CD4-positive, alpha-beta T cell treated with Interleukin-2 at 100 ng/mL for 4 hours (primary cell): ENCODE measurements around the gene MRPS26.
A peak's percentile ranks its signal among the peaks of the same experiment; 100 is the strongest.
"Not testable (repeated sequence)": the region's sequence is repeated elsewhere in the genome, so short reads cannot be mapped to it uniquely, and the experiment has no call there.

Source experiments
- DNase-seq: peaks from one replicate; pipeline ENCODE4 v3.0.0-alpha.2; 2020; ENCODE audit warnings: low spot score

The MRPS26 gene

DNA sequence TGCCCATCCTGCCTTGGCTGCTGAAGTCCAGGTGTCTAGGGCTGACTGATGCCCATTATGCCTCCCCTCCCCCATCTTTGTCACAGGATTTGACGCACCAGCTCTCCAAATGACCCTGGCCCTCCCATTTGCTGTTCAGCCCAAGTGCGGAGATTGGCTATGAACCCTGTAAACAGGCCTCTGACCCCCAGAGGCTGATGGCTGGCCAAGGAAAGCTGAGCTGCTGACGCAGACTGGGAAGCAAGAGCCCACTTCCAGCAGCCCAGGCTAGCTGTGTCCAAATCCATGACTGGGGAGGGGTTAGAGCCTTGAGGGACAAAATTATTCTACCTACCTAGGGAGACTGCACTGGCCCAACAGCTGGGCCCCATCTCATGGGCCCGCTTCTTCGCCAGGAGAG is 3.2 kb upstream of the MRPS26 start:
- DNase-seq, result no peak

DNA sequence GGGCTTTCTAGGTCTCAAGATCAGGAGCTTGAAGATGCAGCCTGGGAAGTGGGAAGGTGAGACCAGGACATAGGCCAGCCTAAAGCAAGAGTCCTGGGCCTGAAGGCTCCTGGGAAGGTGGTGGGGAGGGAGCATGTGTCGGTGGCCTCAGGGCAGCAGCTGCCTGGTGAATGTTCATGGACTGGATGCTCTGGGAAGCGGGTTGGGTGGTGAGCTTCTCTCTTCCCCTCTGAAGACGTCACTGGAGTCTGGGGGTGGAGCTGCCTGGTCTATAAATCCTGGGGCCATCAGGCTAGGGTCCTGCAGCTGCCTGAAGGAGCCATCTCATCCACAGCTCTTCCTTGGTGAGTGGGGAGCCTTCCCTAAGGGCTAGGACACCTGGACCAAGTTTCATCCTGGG is 2.5 kb upstream of the MRPS26 start, which contains the start of gene GNRH2:
GNRH2 (plus strand) TSS at position 301 of the 400 bp plus-strand sequence. CDS start 793 bp downstream, outside the sequence.
- no peak for DNase-seq

DNA sequence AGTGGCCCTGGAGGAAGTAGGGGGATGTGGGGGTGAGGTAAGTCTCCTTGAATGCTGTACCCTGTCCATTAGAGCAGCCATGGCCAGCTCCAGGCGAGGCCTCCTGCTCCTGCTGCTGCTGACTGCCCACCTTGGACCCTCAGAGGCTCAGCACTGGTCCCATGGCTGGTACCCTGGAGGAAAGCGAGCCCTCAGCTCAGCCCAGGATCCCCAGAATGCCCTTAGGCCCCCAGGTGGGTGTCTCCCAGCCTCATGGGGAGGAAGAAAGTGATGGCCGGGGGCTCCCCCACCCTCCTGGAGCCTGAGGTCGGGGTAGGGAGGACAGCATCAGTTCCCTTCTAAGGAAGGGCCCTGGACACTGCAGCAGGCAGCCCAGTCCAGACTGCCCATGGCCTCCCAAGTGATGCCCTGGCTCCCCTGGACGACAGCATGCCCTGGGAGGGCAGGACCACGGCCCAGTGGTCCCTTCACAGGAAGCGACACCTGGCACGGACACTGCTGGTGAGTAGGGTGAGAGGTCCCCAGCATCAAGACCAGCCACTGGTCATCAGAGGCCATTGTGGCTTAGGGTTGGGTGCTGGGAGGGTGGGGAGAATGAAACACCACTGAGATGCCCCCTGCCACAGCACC is 1.4 kb upstream of the MRPS26 start:
- no peak for DNase-seq

DNA sequence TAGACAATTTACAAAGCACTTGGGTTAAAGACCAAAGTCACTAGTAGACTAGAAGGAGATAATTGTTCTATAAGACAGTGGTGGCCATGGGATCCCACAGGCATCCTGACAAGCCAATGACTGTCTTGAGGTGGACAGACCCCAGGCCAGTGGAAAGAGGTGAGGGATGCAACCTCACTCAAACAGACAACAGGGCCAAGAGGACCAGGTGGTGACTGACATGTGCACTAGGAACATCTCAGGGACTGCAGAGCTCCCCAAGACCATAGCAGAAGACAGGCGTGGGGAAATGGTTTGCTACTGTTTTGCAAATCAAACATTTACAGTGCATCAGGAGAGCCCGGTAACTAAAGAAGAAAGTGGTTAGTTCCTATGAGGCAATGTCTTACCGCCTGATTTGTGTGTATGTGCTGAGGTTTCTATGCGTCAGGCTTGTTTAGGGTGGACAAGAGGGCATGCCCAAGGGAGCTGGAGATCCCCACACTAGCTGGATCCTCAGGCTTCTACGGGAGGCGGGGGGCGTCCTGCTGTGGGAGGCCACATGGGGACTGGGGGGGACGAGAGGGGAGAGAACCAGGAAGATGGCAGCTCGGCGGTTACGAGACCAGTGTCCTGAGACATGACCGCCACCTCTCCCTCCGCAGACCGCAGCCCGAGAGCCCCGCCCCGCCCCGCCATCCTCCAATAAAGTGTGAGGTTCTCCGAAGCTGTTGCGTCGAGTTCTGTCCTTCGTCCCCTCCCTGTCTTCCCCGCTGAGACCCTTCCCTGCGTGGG is 623 bp upstream of the MRPS26 start:
- DNase-seq, result peak; percentile 55

DNA sequence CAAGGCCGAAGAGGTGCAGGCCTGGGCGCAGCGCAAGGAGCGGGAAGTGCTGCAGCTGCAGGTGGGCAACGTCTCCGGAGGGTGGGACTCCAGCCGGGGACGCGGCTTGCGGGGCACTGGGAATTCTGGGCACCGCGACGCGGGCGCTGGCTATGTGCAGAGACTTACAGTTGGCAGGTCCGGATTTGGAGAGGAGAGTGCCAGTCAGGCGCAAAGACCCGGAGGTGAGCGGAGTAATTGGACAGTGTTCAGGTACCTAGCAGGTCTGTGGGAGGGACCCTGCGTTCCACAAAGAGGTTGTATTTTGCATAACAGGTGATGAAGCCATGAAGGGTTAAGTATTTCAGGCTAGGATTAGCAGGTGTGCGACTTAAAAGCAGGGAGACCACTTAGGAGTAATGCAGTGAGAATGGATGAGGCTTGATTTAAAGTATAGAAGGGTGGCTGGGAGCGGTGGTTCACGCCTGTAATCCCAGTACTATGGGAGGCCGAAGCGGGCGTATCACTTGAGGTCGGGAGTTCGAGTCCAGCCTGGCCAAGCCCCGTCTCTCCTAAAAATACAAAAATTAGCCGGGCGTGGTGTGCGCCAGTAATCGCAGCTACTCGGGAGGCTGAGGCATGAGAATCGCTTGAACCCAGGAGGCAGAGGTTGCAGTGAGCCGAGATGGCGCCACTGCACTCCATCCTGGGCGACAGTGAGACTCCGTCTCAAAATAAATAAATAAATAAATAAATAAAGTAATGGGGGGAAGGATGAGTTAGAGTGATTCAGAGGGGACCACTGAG is 1.0 kb downstream of the MRPS26 start:
- no peak for DNase-seq

DNA sequence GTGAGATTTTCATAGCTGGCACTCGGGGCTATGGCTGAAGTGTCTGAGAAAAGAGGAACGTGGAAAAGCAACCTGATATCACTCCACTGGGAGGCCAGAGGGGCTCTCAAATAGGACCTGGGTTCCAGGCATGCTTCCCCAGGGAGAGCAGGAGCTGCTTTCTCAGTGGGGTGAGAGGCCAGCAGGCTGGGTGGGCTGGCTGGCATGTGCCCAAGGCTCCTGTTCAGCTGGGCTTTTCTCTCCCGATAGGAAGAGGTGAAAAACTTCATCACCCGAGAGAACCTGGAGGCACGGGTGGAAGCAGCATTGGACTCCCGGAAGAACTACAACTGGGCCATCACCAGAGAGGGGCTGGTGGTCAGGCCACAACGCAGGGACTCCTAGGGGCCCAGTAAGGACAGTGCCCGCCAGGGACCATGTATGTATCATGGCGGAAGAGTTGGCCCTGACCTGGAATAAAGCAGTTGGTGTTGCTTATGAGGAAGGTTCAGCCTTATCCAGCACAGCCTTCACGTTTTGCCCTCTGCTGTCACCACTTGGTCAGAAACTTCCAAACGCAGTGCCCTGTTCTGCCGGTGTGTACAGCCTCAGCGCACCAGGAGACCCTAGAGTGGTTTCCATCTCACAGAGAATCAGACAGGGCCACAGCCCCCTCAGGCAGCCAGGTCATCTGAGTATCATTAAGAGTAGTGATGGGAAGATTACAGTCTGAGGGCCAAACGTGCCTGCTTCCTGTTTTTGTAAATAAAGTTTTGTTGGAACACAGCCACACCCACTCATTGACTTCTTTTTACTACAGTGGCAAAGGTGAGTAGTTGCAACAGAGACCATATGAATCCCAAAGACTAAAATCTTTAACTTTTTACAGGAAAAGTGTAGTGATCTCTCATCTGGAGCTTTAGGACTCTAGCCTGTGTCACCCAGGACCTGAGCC is 1.9 kb downstream of the MRPS26 start:
- no peak for DNase-seq

DNA sequence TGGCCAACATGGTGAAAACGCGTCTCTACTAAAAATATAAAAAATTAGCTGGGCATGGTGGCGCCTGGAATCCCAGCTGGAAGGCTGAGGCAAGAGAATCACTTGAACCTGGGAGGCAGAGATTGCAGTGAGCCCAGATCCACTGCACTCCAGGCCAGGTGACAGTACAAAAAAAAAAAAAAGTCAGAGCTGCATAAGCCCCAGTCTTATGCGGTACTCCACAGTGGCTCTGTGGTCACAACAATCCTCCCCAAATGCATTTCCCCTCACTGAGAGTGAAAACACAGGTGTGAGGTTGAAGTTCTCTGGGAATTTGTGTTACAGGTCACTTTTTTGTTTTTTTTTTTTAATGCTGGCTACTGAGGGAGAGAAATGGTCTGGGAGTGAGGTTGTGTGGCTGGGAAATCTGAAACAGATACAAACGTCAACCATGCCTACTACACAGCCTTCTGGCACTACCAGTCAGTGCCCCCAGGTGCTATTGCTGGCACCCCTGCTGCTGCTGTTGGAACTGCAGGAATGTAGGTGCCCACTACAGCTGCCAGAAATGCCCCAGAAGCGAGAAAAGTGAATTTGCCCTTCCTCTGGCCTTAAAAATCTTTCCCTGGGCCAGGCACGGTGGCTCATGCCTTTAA is 5.7 kb downstream of the MRPS26 start:
- DNase-seq, result no peak

DNA sequence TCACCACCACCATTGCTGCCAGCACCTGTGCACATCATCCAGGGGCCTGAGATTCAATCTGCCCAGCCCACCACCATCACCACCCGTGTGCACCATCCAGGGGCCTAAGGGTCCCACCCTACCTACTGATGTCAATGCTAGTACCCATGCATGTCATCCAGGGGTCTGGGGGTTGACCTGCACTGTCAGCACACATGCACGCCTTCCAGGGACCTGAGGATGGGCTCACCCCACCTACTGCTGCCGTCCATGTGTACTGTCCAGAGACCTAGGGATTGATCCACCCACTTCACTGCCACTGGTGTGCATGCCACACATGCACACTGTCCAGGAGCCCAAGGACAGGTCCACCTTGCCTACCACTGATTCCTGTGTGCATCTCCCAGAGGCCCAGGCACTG is 13.6 kb downstream of the MRPS26 start:
- DNase-seq, result no peak

DNA sequence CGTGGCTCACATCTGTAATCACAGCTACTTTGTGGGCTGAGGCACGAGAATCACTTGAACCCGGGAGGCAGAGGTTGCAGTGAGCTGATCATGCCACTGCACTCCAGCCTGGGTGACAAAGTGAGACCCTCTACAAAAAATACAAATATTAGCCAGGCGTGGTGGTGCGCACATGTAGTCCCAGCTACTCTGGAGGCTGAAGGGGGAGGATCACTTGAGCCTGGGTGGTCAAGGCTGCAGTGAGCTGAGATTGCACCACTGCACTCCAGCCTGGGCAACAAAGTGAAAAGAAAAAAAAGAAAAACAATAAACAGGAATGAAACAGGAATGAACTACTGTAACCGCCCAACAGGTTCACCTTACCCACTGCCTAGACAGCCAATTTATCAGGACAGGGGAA is 18.3 kb downstream of the MRPS26 start:
- DNase-seq, result not testable (repeated sequence)

DNA sequence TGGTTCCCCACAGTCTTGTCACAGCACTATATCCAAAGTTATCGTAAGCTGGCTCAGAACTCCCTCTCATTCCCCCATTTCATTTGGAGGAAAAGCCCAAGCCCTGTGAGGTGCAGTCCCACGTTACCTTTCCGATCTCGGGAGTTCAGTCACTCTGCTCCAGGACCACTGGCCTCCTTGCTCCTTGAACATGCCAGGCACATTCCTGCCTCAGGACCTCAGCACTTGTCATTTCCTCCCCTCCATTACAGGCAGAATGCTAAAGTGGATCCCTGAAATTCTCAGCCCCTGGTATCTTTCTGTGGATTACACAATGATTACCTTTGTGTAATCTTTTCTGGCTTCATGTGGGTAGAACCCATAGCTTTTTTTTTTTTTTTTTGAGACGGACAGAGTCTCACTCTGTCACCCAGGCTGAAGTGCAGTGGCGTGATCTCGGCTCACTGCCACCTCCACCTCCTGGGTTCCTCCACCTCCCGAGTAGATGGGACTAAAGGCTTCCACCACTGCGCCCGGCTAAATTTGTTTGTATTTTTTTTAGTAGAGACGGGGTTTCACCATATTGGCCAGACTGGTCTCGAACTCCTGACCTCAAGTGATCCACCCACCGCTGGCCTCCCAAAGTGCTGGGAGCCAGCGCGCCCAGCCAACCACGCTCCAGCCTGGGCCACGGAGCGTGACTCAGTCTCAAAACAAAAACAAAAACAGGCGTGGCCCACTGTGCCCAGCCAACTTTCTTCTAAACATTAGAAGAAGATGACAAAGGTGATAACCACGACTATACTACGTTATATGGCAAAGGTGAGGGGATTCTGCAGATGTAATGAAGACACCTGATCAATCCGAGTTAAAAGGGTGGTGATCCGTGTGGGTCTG is 21.5 kb downstream of the MRPS26 start:
- DNase-seq, result no peak

DNA sequence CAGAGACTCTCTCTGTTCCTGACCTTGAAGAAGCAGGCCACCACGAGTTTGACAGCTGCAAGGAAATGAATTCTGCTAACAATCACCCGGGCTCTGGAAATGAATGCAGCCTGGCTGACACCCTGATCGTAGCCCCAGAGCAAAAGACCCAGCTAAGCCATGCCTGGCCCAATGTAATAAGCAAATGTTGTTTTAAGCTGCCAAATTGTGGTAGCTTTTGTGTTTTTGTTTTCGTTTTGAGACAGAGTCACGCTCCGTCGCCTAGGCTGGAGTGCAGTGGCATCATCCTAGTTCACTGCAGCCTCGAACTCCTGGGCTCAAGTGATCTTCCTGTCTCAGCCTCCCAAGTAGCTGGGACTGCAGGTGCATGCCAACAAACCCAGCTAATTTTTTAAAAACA is 22.2 kb downstream of the MRPS26 start:
- DNase-seq, result no peak

DNA sequence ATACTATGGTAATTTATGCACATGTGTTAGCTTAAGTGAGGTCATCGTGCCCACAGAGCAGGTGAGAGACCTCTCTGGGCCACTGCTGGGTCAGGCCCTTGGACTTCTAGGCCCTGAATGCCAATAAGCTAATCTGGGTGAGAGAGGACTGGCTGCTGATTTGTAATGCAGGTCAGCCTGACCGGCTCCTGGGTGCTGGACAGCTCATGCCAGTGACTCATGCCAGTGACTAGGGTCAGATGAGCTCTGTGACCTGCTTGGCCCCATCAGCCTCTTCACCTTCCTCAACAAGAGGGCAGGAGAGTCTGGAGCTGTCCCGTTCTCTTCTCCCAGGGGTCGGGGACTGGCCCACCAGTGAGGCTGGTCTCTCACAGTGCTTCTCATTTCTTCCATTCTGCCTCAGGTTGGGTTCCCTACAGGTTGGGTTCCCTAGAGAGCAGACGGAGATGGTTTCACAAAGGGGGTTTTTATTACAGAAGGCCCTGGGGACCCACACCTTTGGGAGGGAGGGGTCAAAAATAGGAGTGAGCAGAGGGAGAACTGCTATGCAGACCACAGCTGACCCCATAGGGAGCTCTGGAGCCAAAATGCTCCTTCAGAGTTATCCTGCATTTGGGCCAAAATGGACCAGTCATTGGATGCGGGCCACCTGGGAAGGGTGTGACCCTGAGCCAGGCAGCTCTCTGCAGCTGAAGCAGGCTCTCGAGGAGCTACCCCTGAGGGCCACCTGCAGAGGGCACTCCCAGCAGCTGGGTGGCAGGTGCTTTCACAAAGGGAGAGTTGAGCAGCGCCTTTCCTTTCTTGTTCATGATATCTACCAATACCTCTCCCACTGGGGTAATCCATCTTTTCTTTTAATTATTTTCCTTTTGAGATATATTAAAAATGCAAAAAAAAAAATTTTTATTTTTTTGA is 23.4 kb downstream of the MRPS26 start:
- peak; percentile 22 for DNase-seq

DNA sequence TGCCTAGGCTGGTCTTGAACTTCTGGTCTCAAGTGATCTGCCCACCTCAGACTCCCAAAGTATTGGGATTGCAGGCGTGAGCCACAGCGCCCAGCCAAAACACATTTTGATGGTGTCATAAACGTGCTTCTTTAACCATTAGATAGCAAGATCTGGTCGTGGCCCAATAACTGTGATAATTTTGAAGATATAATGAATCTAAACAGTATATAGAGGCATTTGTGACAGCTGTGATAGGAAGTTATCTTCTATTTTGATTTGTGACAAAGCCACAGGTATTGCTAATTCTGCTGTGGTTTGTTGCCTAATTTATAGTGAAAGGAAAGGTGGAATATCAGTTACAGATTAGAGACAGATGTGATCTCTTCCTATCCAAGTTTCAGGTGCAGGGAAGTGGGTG is 24.9 kb downstream of the MRPS26 start:
- no peak for DNase-seq

DNA sequence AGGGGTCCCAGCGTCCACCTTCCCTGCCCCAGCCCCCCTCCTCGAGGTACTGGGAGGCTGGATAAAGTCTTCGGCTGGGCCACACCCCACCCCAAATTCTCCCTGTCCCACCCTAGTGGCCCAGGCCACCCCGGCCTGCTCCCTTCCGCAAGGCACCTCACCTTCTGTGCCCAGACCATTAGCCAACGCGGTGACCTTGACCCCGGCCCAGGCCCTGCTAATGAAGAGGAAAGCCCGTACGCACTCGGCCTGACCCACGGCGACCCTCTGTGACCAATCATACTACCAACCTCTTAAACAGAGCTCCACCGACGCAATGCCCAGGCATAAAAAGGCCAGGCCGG is 25.4 kb downstream of the MRPS26 start:
- no peak for DNase-seq

DNA sequence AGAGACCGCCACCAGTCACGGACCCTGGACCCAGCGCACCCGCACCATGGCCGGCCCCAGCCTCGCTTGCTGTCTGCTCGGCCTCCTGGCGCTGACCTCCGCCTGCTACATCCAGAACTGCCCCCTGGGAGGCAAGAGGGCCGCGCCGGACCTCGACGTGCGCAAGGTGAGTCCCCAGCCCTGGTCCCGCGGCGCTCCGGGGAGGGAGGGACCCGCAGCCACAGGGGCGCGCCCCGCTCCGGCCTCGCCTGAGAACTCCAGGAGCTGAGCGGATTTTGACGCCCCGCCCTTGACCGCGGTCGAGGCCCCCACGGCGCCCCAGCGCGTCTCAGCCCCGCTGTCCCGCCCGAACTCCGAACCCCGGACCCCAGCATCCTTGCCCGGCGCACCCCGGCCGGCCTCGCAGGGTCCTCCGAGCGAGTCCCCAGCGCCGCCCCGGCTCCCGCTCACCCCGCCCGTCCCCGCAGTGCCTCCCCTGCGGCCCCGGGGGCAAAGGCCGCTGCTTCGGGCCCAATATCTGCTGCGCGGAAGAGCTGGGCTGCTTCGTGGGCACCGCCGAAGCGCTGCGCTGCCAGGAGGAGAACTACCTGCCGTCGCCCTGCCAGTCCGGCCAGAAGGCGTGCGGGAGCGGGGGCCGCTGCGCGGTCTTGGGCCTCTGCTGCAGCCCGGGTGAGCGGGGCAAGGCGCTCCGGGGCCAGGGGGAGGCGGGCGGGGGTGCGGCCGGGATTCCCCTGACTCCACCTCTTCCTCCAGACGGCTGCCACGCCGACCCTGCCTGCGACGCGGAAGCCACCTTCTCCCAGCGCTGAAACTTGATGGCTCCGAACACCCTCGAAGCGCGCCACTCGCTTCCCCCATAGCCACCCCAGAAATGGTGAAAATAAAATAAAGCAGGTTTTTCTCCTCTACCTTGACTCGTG is 26.0 kb downstream of the MRPS26 start, which contains the start of gene OXT:
OXT (plus strand) TSS at position 11 of the 920 bp plus-strand sequence; CDS start at position 47, 36 bp downstream.
- peak; percentile 78 for DNase-seq

DNA sequence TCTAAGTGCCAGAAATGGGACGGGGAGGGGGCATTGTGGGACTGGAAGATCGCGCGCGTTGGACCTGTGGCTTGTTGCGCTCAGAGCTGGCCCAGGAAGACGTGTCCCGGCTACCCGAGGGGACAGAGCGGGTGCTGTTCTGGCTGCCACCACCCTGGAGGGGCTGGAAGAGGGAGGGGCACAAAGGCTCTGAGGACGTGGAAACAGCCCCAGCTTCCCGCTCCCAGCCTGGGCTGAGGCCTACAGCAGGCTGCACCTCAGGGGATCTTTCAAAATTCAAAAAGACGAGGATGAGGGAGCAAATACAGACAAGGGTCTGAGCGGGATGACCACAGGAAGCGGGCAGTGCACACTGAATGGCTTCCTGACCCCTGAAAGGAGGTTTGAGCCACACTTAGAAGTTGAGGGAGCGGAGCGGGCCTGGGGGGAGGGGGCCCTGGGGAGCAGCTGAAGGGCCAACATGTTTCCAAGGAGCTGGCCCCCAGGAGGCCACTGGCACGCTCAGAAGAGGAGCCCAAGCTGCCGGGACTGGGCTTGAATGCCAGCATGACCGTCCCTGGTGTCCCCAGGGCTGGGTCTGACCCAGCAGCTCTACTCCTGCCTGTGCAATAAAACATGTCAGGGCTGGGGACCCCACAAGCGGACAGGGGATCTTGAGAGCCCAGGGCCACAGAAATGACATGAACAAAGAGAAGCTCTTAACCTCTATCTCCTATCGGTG is 26.8 kb downstream of the MRPS26 start:
- DNase-seq, result no peak

DNA sequence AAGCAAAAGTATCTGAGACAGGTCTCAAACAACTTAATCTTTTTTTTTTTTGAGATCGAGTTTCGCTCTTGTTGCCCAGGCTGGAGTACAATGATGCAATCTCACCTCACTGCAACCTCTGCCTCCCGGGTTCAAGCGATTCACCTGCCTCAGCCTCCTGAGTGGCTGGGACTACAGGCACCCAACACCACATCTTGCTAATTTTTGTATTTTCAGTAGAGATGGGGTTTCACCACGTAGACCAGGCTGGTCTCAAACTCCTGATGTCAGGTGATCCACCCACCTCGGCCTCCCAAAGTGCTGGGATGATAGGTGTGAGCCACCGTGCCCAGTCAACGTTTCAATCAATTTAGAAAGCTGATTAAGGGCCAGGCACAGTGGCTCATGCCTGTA is 27.4 kb downstream of the MRPS26 start:
- not testable (repeated sequence) for DNase-seq
